Activated CD4-positive, alpha-beta T cell treated with anti-CD3 and anti-CD28 coated beads, Interleukin-2, Interleukin-6, amounts not matched to agents 100 ng/mL and 50 ng/mL, durations not matched to agents 16 hours and 8 hours (primary cell): ENCODE data around the gene RANBP10.

Source experiments
- DNase-seq: peaks from one replicate; pipeline ENCODE4 v3.0.0-alpha.2; 2020

Gene RANBP10

GRCh38 chr16:67673712-67674580, 132.4 kb downstream of the RANBP10 start:
- DNase-seq: no peak
